Iris pigment epithelial cell (primary cell): Measurements from ENCODE around the gene NAPA.
"Not testable (repeated sequence)": the region's sequence is repeated elsewhere in the genome, so short reads cannot be mapped to it uniquely, and the experiment has no call there.

Experiments
- DNase-seq: peaks from one replicate; pipeline ENCODE4 v3.0.0-alpha.2; 2011; ENCODE audit warnings: low read depth

Gene NAPA

GRCh38 chr19:47486220-47486619 lies 28.6 kb downstream of the NAPA start:
- DNase-seq, result not testable (repeated sequence)

DNA sequence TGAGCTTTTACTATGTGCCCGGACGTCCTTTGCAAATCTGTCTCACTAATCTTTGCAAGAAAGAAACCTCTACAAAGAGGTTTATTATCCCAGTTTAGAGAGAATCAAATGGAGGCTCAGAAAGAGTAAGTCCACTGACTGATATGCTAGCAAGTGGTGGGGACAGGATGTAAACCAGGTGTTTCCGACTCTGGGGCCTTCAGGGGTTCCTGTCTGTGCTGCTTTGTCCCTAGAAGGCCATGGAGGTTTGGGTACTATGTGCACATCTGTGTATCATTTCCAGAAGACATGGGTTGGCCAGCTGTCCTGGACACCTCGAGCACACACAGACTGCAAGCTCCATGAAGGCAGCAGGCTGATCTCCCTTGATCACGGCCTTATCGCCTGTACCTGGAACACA lies 29.7 kb downstream of the NAPA start:
- no peak for DNase-seq

GRCh38 chr19:47483800-47484690 lies 30.8 kb downstream of the NAPA start, which contains the start of gene KPTN:
TSS of gene KPTN (minus strand) at chr19:47484219. CDS start at chr19:47484160, 59 bp downstream.
- peak; percentile 90 for DNase-seq

DNA sequence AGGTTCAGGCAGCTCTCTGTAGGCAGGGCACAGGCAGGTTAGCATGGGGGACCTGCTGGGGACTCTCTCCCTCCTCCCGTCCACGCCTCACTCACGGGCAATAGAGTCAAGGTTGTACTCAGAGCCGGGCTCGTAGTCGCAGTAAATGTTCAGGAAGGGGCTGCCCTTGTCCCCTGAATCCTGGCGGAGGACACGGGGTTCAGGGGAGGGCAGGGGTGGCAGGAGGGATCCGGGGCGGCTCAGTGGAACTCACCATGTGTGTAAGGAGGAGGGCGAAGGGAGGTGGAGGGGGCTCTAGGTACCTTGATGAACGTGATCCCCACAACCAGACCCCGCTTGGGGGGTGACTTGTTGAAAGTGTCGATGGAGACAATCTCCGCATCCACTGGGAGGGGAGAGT lies 31.7 kb downstream of the NAPA start:
- DNase-seq, result no peak

- DNase-seq, result no peak
These were observed 33.3 kb downstream of the NAPA start for GRCh38 chr19:47481460-47482052.

GRCh38 chr19:47480658-47481057 lies 34.2 kb downstream of the NAPA start:
- no peak for DNase-seq

- DNase-seq, result peak; percentile 40
These were observed 35.0 kb downstream of the NAPA start for GRCh38 chr19:47479701-47480503.

GRCh38 chr19:47476438-47476972 lies 38.4 kb downstream of the NAPA start:
- DNase-seq, result no peak

GRCh38 chr19:47475465-47475864 lies 39.4 kb downstream of the NAPA start:
- no peak for DNase-seq

GRCh38 chr19:47473336-47473735 lies 41.5 kb downstream of the NAPA start:
- DNase-seq, result no peak

GRCh38 chr19:47471733-47472457 lies 43.0 kb downstream of the NAPA start, which contains the start of gene SLC8A2:
TSS of gene SLC8A2 (minus strand) at chr19:47471893. CDS start at chr19:47466403, 5,490 bp downstream.
- peak; percentile 76 for DNase-seq

DNA sequence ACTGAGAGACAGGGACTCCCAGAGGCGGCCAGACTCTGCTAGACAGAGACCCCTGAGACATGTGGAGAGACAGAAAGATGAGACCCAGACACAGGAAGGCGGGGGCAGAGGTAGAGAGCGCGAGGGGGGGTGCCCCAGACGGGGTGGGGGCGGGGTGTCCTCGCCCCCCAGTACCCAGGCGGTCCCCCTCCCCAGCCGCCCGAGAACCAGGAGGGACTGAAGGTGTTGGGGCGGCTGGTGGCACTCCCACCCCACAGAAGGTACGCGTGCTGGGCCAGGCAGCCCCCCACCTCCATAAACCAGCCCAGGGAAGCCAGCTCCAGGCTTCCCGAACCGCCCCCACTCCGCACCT lies 43.5 kb downstream of the NAPA start:
- DNase-seq, result no peak

DNA sequence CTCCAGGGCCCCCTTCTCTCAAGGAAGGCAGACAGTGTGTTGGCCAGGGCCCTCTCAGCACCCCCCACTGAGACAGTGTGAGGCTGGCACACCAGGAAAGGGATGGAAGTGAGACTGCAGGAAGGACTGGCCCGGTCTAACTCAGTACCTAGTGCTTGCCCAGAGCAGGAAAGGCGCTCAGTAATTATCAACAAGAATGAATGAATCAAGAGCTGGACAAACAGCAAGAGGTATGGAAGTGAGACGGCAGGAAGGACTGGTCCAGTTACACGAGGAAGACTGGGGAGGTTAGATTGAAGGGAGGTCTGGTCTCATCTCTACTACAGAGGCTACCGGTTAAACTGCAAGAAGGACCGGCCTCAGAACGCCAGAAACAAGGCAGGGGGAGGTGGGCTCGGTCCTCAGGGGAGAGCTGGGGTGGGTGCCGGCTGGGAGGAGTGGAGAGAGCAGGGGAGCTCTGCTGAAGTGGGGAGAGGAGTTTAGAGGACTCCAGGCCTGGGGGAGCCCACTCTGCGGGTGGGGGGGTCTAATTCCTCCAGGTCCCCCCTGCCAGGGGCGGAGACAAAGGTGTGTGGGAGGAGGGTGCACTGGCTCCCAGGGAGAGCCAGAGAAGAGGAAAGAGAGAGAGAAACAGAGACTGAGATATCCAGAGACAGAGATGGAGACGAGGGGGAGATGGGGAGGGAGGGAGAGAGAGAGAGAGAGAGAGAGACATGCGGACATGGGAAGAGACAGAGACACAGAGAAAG lies 44.2 kb downstream of the NAPA start:
- no peak for DNase-seq

DNA sequence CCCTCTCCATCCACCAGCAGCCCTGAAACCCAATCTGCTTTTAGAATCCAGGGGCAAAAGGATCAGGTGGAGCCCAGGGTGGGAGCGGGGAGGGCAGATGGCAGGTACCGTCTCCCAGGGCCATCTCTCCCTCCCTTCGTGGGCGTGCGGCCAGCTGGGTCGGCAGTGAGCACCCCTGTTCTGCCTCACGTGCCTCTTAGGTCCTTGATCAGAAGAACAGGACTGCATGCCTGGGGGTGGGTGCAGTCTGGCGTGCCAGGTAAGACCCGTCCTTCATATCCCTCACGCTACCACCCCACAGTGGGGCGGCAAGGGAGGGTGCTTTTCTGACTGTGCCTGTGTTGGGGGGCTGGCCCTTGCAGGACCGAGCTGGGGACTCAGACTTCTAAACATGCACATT lies 45.1 kb downstream of the NAPA start:
- no peak for DNase-seq

GRCh38 chr19:47469363-47469700 lies 45.5 kb downstream of the NAPA start:
- no peak for DNase-seq

DNA sequence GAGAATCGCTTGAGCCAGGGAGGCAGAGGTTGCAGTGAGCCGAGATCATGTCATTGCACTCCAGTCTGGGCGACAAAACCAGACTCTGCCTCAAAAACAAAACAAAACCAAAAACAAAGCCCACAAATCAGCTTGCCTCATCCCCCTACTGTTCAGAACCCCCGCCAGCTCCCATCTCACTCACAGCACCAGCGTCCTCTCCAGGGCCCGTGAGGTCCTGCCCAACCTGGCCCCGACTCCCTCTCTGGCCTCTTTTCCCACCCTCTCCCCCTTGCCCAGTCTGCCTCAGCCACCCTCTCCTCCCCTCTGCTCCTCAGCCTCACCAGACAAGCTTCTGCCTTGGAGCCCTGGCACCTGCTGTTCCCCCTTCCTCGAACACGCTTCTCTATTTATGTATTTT lies 46.9 kb downstream of the NAPA start:
- no peak for DNase-seq

- no peak for DNase-seq
These were observed 48.9 kb downstream of the NAPA start for GRCh38 chr19:47465957-47466356.

GRCh38 chr19:47464675-47465419 lies 50.0 kb downstream of the NAPA start:
- no peak for DNase-seq

DNA sequence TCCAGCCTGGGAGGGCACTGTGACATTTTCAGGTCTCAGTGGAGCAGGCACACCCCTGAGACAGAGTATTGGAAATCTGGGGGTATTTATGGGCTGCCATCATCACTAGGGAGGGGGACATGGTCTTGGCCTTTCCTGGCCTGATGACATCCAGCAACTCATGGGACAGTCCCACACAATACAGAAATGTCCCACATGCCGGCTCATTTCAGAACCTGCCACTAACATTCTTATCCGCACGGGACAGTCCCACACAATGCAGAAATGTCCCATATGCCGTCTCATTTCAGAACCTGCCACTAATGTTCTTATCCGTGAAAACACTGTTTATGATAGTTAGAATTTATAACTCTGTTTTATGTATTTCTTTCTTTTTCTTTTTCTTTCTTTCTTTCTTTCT lies 53.0 kb downstream of the NAPA start:
- no peak for DNase-seq

DNA sequence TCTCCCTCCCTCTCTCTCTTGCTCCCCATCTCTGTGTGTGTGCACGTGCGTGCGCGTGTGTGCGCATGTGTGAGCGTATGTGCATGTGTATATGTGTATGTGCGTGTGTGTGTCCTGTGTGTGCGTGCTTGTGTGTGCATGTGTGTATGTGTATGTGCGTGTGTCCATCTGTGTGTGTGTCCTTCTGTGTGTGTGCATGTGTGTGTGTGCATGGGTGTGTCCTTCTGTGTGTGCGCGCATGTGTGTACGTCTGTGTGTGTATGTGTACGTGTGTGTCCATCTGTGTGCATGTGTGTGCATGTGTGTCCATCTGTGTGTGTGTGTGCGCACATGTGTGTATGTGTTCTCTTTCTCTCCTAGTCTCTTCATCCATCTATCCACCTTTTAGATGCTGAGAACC lies 55.4 kb downstream of the NAPA start:
- no peak for DNase-seq
